NB4 (cell line): ENCODE results near the gene RAPGEF6.

Experiments
- DNase-seq: peaks from one replicate; pipeline ENCODE4 v3.0.0; 2010; ENCODE audit warnings: low read depth
- H3K4me3 ChIP-seq: one replicate; pipeline ENCODE4 v1.5.1; 2011; ENCODE audit warnings: mild to moderate bottlenecking, low read depth, low read length, moderate library complexity
- MYC ChIP-seq: IDR thresholded peaks from 2 replicates; pipeline ENCODE4 v1.6.1; 2011; ENCODE audit warnings: low read depth, low read length
- POLR2A ChIP-seq: IDR thresholded peaks from 2 replicates; pipeline ENCODE4 v1.6.1; 2011; ENCODE audit warnings: mild to moderate bottlenecking; ENCODE audit not compliant: insufficient read length; ENCODE audit errors: extremely low read depth
- TF ChIP-seq, protein P1 (sequence below): IDR thresholded peaks from one replicate; pipeline ENCODE4 v1.5.1; 2012; ENCODE audit warnings: low read depth, low read length
- TF ChIP-seq, protein P2 (sequence below): IDR thresholded peaks from 2 replicates; pipeline ENCODE4 v1.6.1; 2011; ENCODE audit warnings: low read depth, low read length

RAPGEF6 gene

GRCh38 chr5:131610198-131611063 lies 24.6 kb downstream of the RAPGEF6 start:
- TF ChIP-seq POLR2A: no peak
- TF ChIP-seq, protein P1, sequence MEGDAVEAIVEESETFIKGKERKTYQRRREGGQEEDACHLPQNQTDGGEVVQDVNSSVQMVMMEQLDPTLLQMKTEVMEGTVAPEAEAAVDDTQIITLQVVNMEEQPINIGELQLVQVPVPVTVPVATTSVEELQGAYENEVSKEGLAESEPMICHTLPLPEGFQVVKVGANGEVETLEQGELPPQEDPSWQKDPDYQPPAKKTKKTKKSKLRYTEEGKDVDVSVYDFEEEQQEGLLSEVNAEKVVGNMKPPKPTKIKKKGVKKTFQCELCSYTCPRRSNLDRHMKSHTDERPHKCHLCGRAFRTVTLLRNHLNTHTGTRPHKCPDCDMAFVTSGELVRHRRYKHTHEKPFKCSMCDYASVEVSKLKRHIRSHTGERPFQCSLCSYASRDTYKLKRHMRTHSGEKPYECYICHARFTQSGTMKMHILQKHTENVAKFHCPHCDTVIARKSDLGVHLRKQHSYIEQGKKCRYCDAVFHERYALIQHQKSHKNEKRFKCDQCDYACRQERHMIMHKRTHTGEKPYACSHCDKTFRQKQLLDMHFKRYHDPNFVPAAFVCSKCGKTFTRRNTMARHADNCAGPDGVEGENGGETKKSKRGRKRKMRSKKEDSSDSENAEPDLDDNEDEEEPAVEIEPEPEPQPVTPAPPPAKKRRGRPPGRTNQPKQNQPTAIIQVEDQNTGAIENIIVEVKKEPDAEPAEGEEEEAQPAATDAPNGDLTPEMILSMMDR: no peak
- TF ChIP-seq MYC: no peak
- TF ChIP-seq, protein P2, sequence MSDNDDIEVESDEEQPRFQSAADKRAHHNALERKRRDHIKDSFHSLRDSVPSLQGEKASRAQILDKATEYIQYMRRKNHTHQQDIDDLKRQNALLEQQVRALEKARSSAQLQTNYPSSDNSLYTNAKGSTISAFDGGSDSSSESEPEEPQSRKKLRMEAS: no peak
- no peak overlapping the region for H3K4me3 ChIP-seq
- DNase-seq: no peak

DNA sequence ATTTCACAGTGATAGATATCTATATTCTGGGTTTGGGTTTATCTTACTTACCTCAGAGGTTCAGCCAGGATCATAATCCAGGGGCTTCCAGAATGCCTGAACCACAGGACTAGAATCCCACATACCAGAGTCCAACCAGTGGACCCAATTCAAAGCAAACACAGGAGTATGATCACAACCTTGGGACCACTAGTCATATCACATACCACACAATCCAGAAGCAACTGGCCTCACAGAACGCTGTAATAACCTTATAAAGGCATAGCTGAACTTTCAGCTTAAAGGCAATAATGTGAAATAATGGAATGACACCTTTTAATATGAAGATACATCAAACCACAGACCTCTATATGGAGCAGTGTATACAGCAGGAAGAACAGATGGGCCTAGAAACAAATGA lies 25.3 kb downstream of the RAPGEF6 start:
- no peak for DNase-seq
- no peak overlapping the region for H3K4me3 ChIP-seq
- TF ChIP-seq, protein P1: no peak
- TF ChIP-seq MYC (no peak), POLR2A (no peak)
- TF ChIP-seq, protein P2: no peak

- no peak for DNase-seq
- no peak overlapping the region for H3K4me3 ChIP-seq
- TF ChIP-seq, protein P2: no peak
- TF ChIP-seq, protein P1: no peak
- no peak for TF ChIP-seq MYC
- no peak for TF ChIP-seq POLR2A
These were observed 26.4 kb downstream of the RAPGEF6 start for GRCh38 chr5:131608597-131608996.

GRCh38 chr5:131607903-131608540 lies 27.0 kb downstream of the RAPGEF6 start:
- DNase-seq: no peak
- no peak for TF ChIP-seq POLR2A
- TF ChIP-seq, protein P1: no peak
- no peak for TF ChIP-seq MYC
- TF ChIP-seq, protein P2: no peak
- H3K4me3 ChIP-seq: no peak overlapping the region

- no peak overlapping the region for H3K4me3 ChIP-seq
- DNase-seq: no peak
- TF ChIP-seq MYC (no peak), POLR2A (no peak)
- TF ChIP-seq, protein P2: no peak
- TF ChIP-seq, protein P1: no peak
These were observed 27.6 kb downstream of the RAPGEF6 start for GRCh38 chr5:131607418-131607817.
